Effector memory CD8-positive, alpha-beta T cell (primary cell): ENCODE measurements around the gene SRSF12.

Source experiments
- ATAC-seq: fragments of 150-1000 bp; cut with Tn5 transposase; replicated peaks from 2 replicates; pipeline ENCODE4 v1.10.0; 2021; ENCODE audit warnings: mild to moderate bottlenecking, moderate library complexity
- DNase-seq, 3 experiments: peaks; one replicate each; pipeline ENCODE4 v3.0.0; 2021
- H3K27ac Mint-ChIP-seq, 2 donors: one replicate each; pipeline ENCODE4 v1.8.0; 2022; ENCODE audit warnings: mild to moderate bottlenecking in 2 of 2, mixed read lengths in 2 of 2, moderate library complexity in 2 of 2
- H3K27me3 Mint-ChIP-seq, 2 donors: one replicate each; pipeline ENCODE4 v1.8.0; 2022; ENCODE audit warnings: mixed read lengths in 2 of 2
- H3K36me3 Mint-ChIP-seq: one replicate; pipeline ENCODE4 v1.8.0; 2022; ENCODE audit warnings: mild to moderate bottlenecking, moderate library complexity, mixed read lengths; ENCODE audit not compliant: insufficient read depth
- H3K4me1 Mint-ChIP-seq, 2 donors: one replicate each; pipeline ENCODE4 v1.8.0; 2022; ENCODE audit warnings: low read depth in 2 of 2, mixed read lengths in 2 of 2
- H3K4me3 Mint-ChIP-seq, 2 donors: one replicate each; pipeline ENCODE4 v1.8.0; 2022; ENCODE audit warnings: mild to moderate bottlenecking in 2 of 2, mixed read lengths in 2 of 2, moderate library complexity in 2 of 2
- H3K9me3 Mint-ChIP-seq, 2 donors: one replicate each; pipeline ENCODE4 v1.8.0; 2022; ENCODE audit warnings: mixed read lengths in 2 of 2

Gene SRSF12

GRCh38 chr6:89110284-89110683 is 7.6 kb downstream of the SRSF12 start:
- Mint-ChIP-seq H3K36me3 (peaks cover 2% of the 10 kb centered on the region), H3K27me3 (no peaks in the 10 kb centered on the region), H3K27ac (no peak overlapping the region), H3K4me1 (no peaks in the 10 kb centered on the region), H3K9me3 (no peaks in the 10 kb centered on the region), H3K4me3 (no peak overlapping the region)
- no peak for ATAC-seq
- no peak for DNase-seq

GRCh38 chr6:89100114-89100513 is 17.8 kb downstream of the SRSF12 start:
- Mint-ChIP-seq H3K27ac (no peak overlapping the region), H3K27me3 (no peaks in the 10 kb centered on the region), H3K4me1 (peaks cover 4 to 11% of the 10 kb centered on the region in 2 donors), H3K4me3 (no peak overlapping the region), H3K36me3 (peaks cover 8% of the 10 kb centered on the region), H3K9me3 (no peaks in the 10 kb centered on the region)
- DNase-seq (no peak), ATAC-seq (no peak)

- ATAC-seq = no peak
- H3K36me3 Mint-ChIP-seq = peaks cover 4% of the 10 kb centered on the region
- DNase-seq = no peak
- no peaks in the 10 kb centered on the region for H3K9me3 Mint-ChIP-seq
- H3K27me3 Mint-ChIP-seq = no peaks in the 10 kb centered on the region
- peaks cover 4 to 11% of the 10 kb centered on the region in 2 donors for H3K4me1 Mint-ChIP-seq
- H3K4me3 Mint-ChIP-seq = peak overlapping the region in 1 of 2 donors; percentile 16
- H3K27ac Mint-ChIP-seq = no peak overlapping the region
Observed at GRCh38 chr6:89098461-89098860, 19.4 kb downstream of the SRSF12 start.

- Mint-ChIP-seq H3K4me1 (peaks cover 28 to 45% of the 10 kb centered on the region in 2 donors), H3K4me3 (no peak overlapping the region), H3K36me3 (peaks cover 62% of the 10 kb centered on the region), H3K27ac (peak overlapping the region; percentile 7 to 53), H3K9me3 (no peaks in the 10 kb centered on the region), H3K27me3 (no peaks in the 10 kb centered on the region)
- ATAC-seq (no peak), DNase-seq (no peak)
Observed at GRCh38 chr6:89087881-89088280, 30.0 kb downstream of the SRSF12 start.

- peaks cover 34 to 49% of the 10 kb centered on the region in 2 donors for H3K4me1 Mint-ChIP-seq
- no peak for ATAC-seq
- peak overlapping the region; percentile 21 to 47 for H3K4me3 Mint-ChIP-seq
- peaks cover 76% of the 10 kb centered on the region for H3K36me3 Mint-ChIP-seq
- H3K27ac Mint-ChIP-seq = peak overlapping the region; percentile 49 to 72
- no peaks in the 10 kb centered on the region for H3K9me3 Mint-ChIP-seq
- DNase-seq = no peak
- no peaks in the 10 kb centered on the region for H3K27me3 Mint-ChIP-seq
Observed at GRCh38 chr6:89085409-89086205, 32.3 kb downstream of the SRSF12 start.

- peaks cover 82% of the 10 kb centered on the region for H3K36me3 Mint-ChIP-seq
- ATAC-seq = no peak
Observed at GRCh38 chr6:89084954-89085353, 32.9 kb downstream of the SRSF12 start.

GRCh38 chr6:89084542-89084941 is 33.3 kb downstream of the SRSF12 start:
- Mint-ChIP-seq H3K4me3 (peak overlapping the region; percentile 47 to 54), H3K27me3 (no peaks in the 10 kb centered on the region), H3K4me1 (peaks cover 35 to 47% of the 10 kb centered on the region in 2 donors), H3K9me3 (no peaks in the 10 kb centered on the region), H3K27ac (peak overlapping the region in 1 of 2 donors; percentile 49), H3K36me3 (peaks cover 86% of the 10 kb centered on the region)
- ATAC-seq = no peak
- no peak for DNase-seq

More at GRCh38 chr6:89084954-89085353, 32.9 kb downstream of the SRSF12 start:
- Mint-ChIP-seq H3K4me1 (peaks cover 35 to 47% of the 10 kb centered on the region in 2 donors), H3K4me3 (peak overlapping the region; percentile 47 to 54), H3K27me3 (no peaks in the 10 kb centered on the region), H3K27ac (peak overlapping the region; percentile 49 to 72), H3K9me3 (no peaks in the 10 kb centered on the region)
- DNase-seq = no peak

- no peak for DNase-seq
- ATAC-seq = no peak
- H3K4me1 Mint-ChIP-seq = peaks cover 33 to 40% of the 10 kb centered on the region in 2 donors
- peaks cover 85% of the 10 kb centered on the region for H3K36me3 Mint-ChIP-seq
- peak overlapping the region; percentile 87 to 94 for H3K4me3 Mint-ChIP-seq
- no peaks in the 10 kb centered on the region for H3K27me3 Mint-ChIP-seq
- H3K27ac Mint-ChIP-seq = peak overlapping the region; percentile 96 to 98
- H3K9me3 Mint-ChIP-seq = no peaks in the 10 kb centered on the region
Observed at GRCh38 chr6:89082486-89082891, 35.4 kb downstream of the SRSF12 start.

GRCh38 chr6:89081423-89082322 is 36.2 kb downstream of the SRSF12 start:
- Mint-ChIP-seq H3K36me3 (peaks cover 77% of the 10 kb centered on the region), H3K27ac (peak overlapping the region; percentile 96 to 98), H3K27me3 (no peaks in the 10 kb centered on the region), H3K4me1 (peaks cover 29 to 34% of the 10 kb centered on the region in 2 donors), H3K4me3 (peak overlapping the region; percentile 87 to 94), H3K9me3 (no peaks in the 10 kb centered on the region)
- ATAC-seq = peak; percentile 59
- DNase-seq = peak; percentile 98 to 99 (median 98)

GRCh38 chr6:89081129-89081422 is 36.8 kb downstream of the SRSF12 start:
- H3K4me1 Mint-ChIP-seq = peaks cover 26 to 29% of the 10 kb centered on the region in 2 donors
- no peaks in the 10 kb centered on the region for H3K27me3 Mint-ChIP-seq
- peak overlapping the region; percentile 96 to 98 for H3K27ac Mint-ChIP-seq
- no peak for ATAC-seq
- no peaks in the 10 kb centered on the region for H3K9me3 Mint-ChIP-seq
- H3K4me3 Mint-ChIP-seq = peak overlapping the region; percentile 87 to 94
- DNase-seq = no peak
- peaks cover 71% of the 10 kb centered on the region for H3K36me3 Mint-ChIP-seq

- ATAC-seq (peak; percentile 66), DNase-seq (peak; percentile 100)
- H3K36me3 Mint-ChIP-seq = peaks cover 65% of the 10 kb centered on the region
- H3K4me1 Mint-ChIP-seq = peaks cover 26 to 29% of the 10 kb centered on the region in 2 donors
- H3K9me3 Mint-ChIP-seq = no peaks in the 10 kb centered on the region
- H3K27ac Mint-ChIP-seq = peak within 1 kb of the TSS; percentile 96 to 98
- H3K4me3 Mint-ChIP-seq = peak within 1 kb of the TSS; percentile 87 to 94
- no peaks in the 10 kb centered on the region for H3K27me3 Mint-ChIP-seq
Observed at GRCh38 chr6:89080281-89081128, 37.4 kb downstream of the SRSF12 start, which contains the start of gene PNRC1. TSS of gene PNRC1 (plus strand) at chr6:89080751. CDS start at chr6:89080895, 144 bp downstream.

- Mint-ChIP-seq H3K27ac (peak overlapping the region; percentile 96 to 98), H3K9me3 (no peaks in the 10 kb centered on the region), H3K4me1 (peaks cover 19 to 25% of the 10 kb centered on the region in 2 donors), H3K27me3 (no peaks in the 10 kb centered on the region), H3K36me3 (peaks cover 57% of the 10 kb centered on the region), H3K4me3 (peak overlapping the region; percentile 87 to 94)
- DNase-seq = peak; percentile 48 to 68 (median 54)
- ATAC-seq = peak; percentile 39
Observed at GRCh38 chr6:89079511-89080234, 38.2 kb downstream of the SRSF12 start.
